ENCODE measurements around the gene ROBO1. TPM values are rescaled to one million over a fixed set of nuclear protein-coding genes. Genes with fewer than 3 reads are reported as not detected.

Gene ROBO1
- total and polyA plus RNA-seq, 2 donors from 2014 or later, result 2.1 to 22.1 TPM

- no peak overlapping the region for H3K4me3 ChIP-seq (ENCODE audit: low read length in 3 of 3)
- intact Hi-C loops (cut with DNase I), result no loop called here
- H3K27me3 ChIP-seq (ENCODE audit: control insufficient read depth, insufficient read depth, low read length), result no peaks in the 10 kb centered on the region
- no peak overlapping the region for H3K27ac ChIP-seq (ENCODE audit: low read depth in 2 of 2, low read length in 2 of 2)
- TF ChIP-seq CTCF (IDR thresholded peaks at IDR 0.05; ENCODE audit: borderline replicate concordance, extremely low read depth, insufficient read depth), result no peak
- H3K9me3 ChIP-seq (ENCODE audit: control insufficient read depth in 2 of 3, insufficient read depth in 1 of 3, low read length in 3 of 3), result no peaks in the 10 kb centered on the region
- H3K36me3 ChIP-seq (ENCODE audit: control insufficient read depth in 2 of 3, insufficient read depth in 3 of 3, low read length in 3 of 3), result no peaks in the 10 kb centered on the region
- DNase-seq, result no peak
- no peaks in the 10 kb centered on the region for H3K4me1 ChIP-seq (ENCODE audit: control insufficient read depth in 2 of 3, insufficient read depth in 2 of 3, low read depth in 1 of 3, low read length in 3 of 3)
- no peak overlapping the region for H3K9ac ChIP-seq (ENCODE audit: low read length in 3 of 3)
- FAIRE-seq, result peak; percentile 32
These were observed 1026.6 kb downstream of the ROBO1 start for GRCh38 chr3:78741066-78741645.

- FAIRE-seq, result no peak
- Histone ChIP-seq H3K4me1 (ENCODE audit: control insufficient read depth in 2 of 3, insufficient read depth in 2 of 3, low read depth in 1 of 3, low read length in 3 of 3) (no peaks in the 10 kb centered on the region), H3K27me3 (ENCODE audit: control insufficient read depth, insufficient read depth, low read length) (no peaks in the 10 kb centered on the region), H3K9me3 (ENCODE audit: control insufficient read depth in 2 of 3, insufficient read depth in 1 of 3, low read length in 3 of 3) (no peaks in the 10 kb centered on the region), H3K4me3 (ENCODE audit: low read length in 3 of 3) (no peak overlapping the region), H3K36me3 (ENCODE audit: control insufficient read depth in 2 of 3, insufficient read depth in 3 of 3, low read length in 3 of 3) (no peaks in the 10 kb centered on the region), H3K27ac (ENCODE audit: low read depth in 2 of 2, low read length in 2 of 2) (no peak overlapping the region), H3K9ac (ENCODE audit: low read length in 3 of 3) (no peak overlapping the region)
- TF ChIP-seq CTCF (IDR thresholded peaks at IDR 0.05; ENCODE audit: borderline replicate concordance, extremely low read depth, insufficient read depth), result no peak
- intact Hi-C loops (cut with DNase I), result no loop called here
- no peak for DNase-seq
These were observed 1029.0 kb downstream of the ROBO1 start for GRCh38 chr3:78738833-78739232.

- Histone ChIP-seq H3K27me3 (ENCODE audit: control insufficient read depth, insufficient read depth, low read length) (no peaks in the 10 kb centered on the region), H3K27ac (ENCODE audit: low read depth in 2 of 2, low read length in 2 of 2) (no peak overlapping the region), H3K9ac (ENCODE audit: low read length in 3 of 3) (no peak overlapping the region), H3K4me3 (ENCODE audit: low read length in 3 of 3) (no peak overlapping the region), H3K4me1 (ENCODE audit: control insufficient read depth in 2 of 3, insufficient read depth in 2 of 3, low read depth in 1 of 3, low read length in 3 of 3) (no peaks in the 10 kb centered on the region), H3K36me3 (ENCODE audit: control insufficient read depth in 2 of 3, insufficient read depth in 3 of 3, low read length in 3 of 3) (no peaks in the 10 kb centered on the region), H3K9me3 (ENCODE audit: control insufficient read depth in 2 of 3, insufficient read depth in 1 of 3, low read length in 3 of 3) (no peaks in the 10 kb centered on the region)
- FAIRE-seq (no peak), DNase-seq (no peak)
- no peak for TF ChIP-seq CTCF (IDR thresholded peaks at IDR 0.05; ENCODE audit: borderline replicate concordance, extremely low read depth, insufficient read depth)
- intact Hi-C loops (cut with DNase I), result no loop called here
These were observed 1029.8 kb downstream of the ROBO1 start for GRCh38 chr3:78737988-78738387.

- Histone ChIP-seq H3K9ac (ENCODE audit: low read length in 3 of 3) (no peak overlapping the region), H3K36me3 (ENCODE audit: control insufficient read depth in 2 of 3, insufficient read depth in 3 of 3, low read length in 3 of 3) (no peaks in the 10 kb centered on the region), H3K27ac (ENCODE audit: low read depth in 2 of 2, low read length in 2 of 2) (no peak overlapping the region), H3K9me3 (ENCODE audit: control insufficient read depth in 2 of 3, insufficient read depth in 1 of 3, low read length in 3 of 3) (no peaks in the 10 kb centered on the region), H3K27me3 (ENCODE audit: control insufficient read depth, insufficient read depth, low read length) (no peaks in the 10 kb centered on the region), H3K4me3 (ENCODE audit: low read length in 3 of 3) (no peak overlapping the region), H3K4me1 (ENCODE audit: control insufficient read depth in 2 of 3, insufficient read depth in 2 of 3, low read depth in 1 of 3, low read length in 3 of 3) (no peaks in the 10 kb centered on the region)
- FAIRE-seq, result no peak
- TF ChIP-seq CTCF (IDR thresholded peaks at IDR 0.05; ENCODE audit: borderline replicate concordance, extremely low read depth, insufficient read depth), result no peak
- no peak for DNase-seq
- intact Hi-C loops (cut with DNase I), result no loop called here
These were observed 1030.9 kb downstream of the ROBO1 start for GRCh38 chr3:78736863-78737262.

Measured in kidney (tissue), 14 donors.